Lower lobe of right lung (tissue), 2 donors: ENCODE measurements around the gene SORBS2. TPM values are rescaled to one million over a fixed set of nuclear protein-coding genes. Genes with fewer than 3 reads are reported as not detected.
A peak's percentile ranks its signal among the peaks of the same experiment; 100 is the strongest.

ENCODE experiments used
- ATAC-seq, 2 donors: fragments of 200-7000 bp; cut with Tn5 transposase; one replicate each; pipeline ENCODE4 v1.9.1; 2020 to 2022; ENCODE audit warnings: mild to moderate bottlenecking in 2 of 2, moderate library complexity in 2 of 2
- DNase-seq: peaks from one replicate; pipeline ENCODE4 v3.0.0-alpha.2; 2020
- H3K27ac ChIP-seq: fragments of 200-600 bp; one replicate; pipeline ENCODE4 v1.8.0; 2022
- H3K27me3 ChIP-seq: fragments of 200-600 bp; one replicate; pipeline ENCODE4 v1.8.0; 2022; ENCODE audit warnings: low read depth
- H3K36me3 ChIP-seq: fragments of 200-600 bp; one replicate; pipeline ENCODE4 v1.8.0; 2022; ENCODE audit warnings: mild to moderate bottlenecking
- H3K4me1 ChIP-seq: fragments of 200-600 bp; one replicate; pipeline ENCODE4 v1.8.0; 2022
- H3K4me3 ChIP-seq: fragments of 200-600 bp; one replicate; pipeline ENCODE4 v1.8.0; 2022; ENCODE audit warnings: mild to moderate bottlenecking
- H3K9me3 ChIP-seq: fragments of 200-600 bp; one replicate; pipeline ENCODE4 v1.8.0; 2022
- CTCF ChIP-seq: fragments of 200-600 bp; IDR thresholded peaks from one replicate; pipeline ENCODE4 v1.8.0; 2022; ENCODE audit warnings: antibody characterized with exemption, mild to moderate bottlenecking
- intact Hi-C: fragments of 100-400 bp; cut with DNase I; formaldehyde crosslinking; loops from one replicate; pipeline ENCODE4 v1.11.0; 2022
- total RNA-seq: library from RNA; stranded (reverse); fragmentation: NEBNext Ultra II Directional; extraction: Animal tissue kit (Norgen Biotek cat#: 25700); gene quantifications from one replicate; pipeline ENCODE4 v1.2.1, GENCODE V29; 2021
- donor health status: DM: no; HTN: yes; CAD: no; lungs with severe emphysema.

The SORBS2 gene
- total RNA-seq, 1 donor from 2014 or later, result 49.3 TPM

DNA sequence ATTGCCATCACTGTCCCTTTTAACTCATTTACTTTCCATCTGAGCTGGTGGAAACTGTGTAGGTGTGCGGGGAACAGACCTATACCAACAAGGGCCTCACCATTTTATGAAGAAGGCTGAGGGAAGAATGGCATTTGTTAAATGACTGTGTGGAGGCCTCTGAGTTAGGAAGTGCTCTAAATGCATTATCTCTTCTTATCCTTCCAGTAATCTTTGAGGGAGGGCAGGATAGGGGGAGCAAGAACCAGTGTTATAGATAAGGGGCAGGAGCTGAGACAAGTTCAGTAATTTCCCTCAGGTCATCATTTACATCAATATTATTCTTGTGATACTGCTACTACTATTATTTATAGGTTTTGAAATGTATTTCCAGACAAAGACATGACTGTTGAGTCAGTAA, 154.3 kb downstream of the SORBS2 start:
- TF ChIP-seq CTCF, result no peak
- intact Hi-C loops, result no loop called here
- H3K36me3 ChIP-seq, result peaks cover 24% of the 10 kb centered on the region
- H3K27ac ChIP-seq, result no peak overlapping the region
- no peak for ATAC-seq
- no peak for DNase-seq
- no peak overlapping the region for H3K4me3 ChIP-seq
- H3K27me3 ChIP-seq, result no peaks in the 10 kb centered on the region
- peaks cover 9% of the 10 kb centered on the region for H3K4me1 ChIP-seq
- no peaks in the 10 kb centered on the region for H3K9me3 ChIP-seq

DNA sequence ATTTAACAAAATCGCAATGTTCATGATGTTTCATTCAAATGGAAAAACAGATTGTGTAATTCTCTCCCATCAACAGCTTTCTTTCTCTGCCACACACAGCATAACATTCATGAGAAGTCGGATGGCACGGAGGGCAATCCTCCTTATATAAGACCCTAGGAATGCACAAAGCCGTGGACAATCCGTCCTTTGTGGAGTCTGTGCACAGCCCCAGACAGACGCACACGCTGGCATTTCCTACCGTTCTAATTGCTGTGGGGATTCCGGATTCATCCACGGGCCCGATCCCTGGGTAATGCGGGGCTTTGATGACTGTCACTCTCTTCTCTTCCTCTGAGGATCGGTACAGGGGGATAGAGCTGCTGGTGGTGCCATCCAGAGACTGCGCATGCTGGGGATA, 154.8 kb downstream of the SORBS2 start:
- no peaks in the 10 kb centered on the region for H3K9me3 ChIP-seq
- H3K36me3 ChIP-seq, result peaks cover 25% of the 10 kb centered on the region
- peaks cover 9% of the 10 kb centered on the region for H3K4me1 ChIP-seq
- DNase-seq (no peak), ATAC-seq (no peak)
- TF ChIP-seq CTCF, result no peak
- no peak overlapping the region for H3K27ac ChIP-seq
- no peak overlapping the region for H3K4me3 ChIP-seq
- no peaks in the 10 kb centered on the region for H3K27me3 ChIP-seq
- intact Hi-C loops, result no loop called here

GRCh38 chr4:185656467-185656931, 155.5 kb downstream of the SORBS2 start:
- H3K36me3 ChIP-seq, result peaks cover 20% of the 10 kb centered on the region
- peaks cover 9% of the 10 kb centered on the region for H3K4me1 ChIP-seq
- TF ChIP-seq CTCF, result peak; percentile 56
- H3K27me3 ChIP-seq, result no peaks in the 10 kb centered on the region
- H3K9me3 ChIP-seq, result no peaks in the 10 kb centered on the region
- H3K4me3 ChIP-seq, result peak overlapping the region; percentile 29
- no peak for DNase-seq
- ATAC-seq, result peak; percentile 74 to 88
- H3K27ac ChIP-seq, result no peak overlapping the region
- intact Hi-C loops, result no loop called here

DNA sequence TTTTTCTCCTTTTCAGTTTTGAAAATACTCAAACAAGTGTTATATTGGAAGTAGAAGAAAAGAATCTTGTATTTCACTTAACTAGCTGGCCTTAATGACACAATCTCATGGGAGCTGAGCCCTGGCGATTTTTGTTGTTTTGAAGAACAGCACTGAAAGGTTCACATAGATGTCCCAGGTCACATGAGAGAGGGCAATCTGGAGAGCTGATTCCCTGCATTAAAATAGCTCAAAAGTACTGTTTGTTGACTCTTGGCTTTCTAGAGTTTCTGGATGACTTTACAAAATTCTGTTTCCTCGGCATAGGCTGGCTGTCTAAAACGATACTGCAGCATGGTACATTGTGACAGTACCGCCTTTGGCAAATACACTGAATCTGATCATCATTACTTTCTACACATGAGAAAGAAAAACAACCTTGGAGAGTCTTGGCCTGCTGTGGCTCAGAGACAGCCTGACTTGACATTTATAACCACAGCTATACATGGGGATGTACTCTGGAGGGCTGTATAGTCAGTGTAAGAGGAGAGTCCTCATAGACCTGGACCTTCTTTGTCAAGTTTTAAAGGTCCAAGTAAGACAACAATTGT, 156.9 kb downstream of the SORBS2 start:
- H3K9me3 ChIP-seq, result no peaks in the 10 kb centered on the region
- H3K27ac ChIP-seq, result no peak overlapping the region
- ATAC-seq, result peak; percentile 28 to 30
- no peak overlapping the region for H3K4me3 ChIP-seq
- no peak for DNase-seq
- peaks cover 9% of the 10 kb centered on the region for H3K4me1 ChIP-seq
- TF ChIP-seq CTCF, result no peak
- H3K36me3 ChIP-seq, result peaks cover 8% of the 10 kb centered on the region
- no peaks in the 10 kb centered on the region for H3K27me3 ChIP-seq
- intact Hi-C loops, result no loop called here

DNA sequence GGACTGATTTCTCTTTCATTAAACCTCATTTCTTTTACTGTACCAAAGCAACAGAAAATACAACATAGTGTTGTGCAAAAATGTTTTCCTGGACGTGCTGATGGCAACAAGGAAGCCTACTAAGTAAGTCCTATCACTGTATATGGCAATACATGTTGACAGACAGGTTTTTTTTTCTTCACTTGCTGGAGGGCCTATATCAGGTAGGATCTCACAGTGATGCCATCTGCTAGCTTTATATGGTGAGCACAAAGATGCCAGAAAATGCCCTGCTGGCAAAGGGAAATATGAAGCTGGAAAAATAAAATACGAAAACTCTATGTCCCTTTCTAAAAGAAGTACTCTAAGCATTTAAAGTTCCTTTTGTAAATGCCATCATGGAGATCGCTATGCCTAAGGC, 157.7 kb downstream of the SORBS2 start:
- no peak for TF ChIP-seq CTCF
- DNase-seq (no peak), ATAC-seq (no peak)
- Histone ChIP-seq H3K27ac (no peak overlapping the region), H3K36me3 (peaks cover 3% of the 10 kb centered on the region), H3K4me1 (peaks cover 9% of the 10 kb centered on the region), H3K9me3 (no peaks in the 10 kb centered on the region), H3K4me3 (no peak overlapping the region), H3K27me3 (no peaks in the 10 kb centered on the region)
- intact Hi-C loops, result no loop called here
